HG03108 (cell line): ENCODE measurements around the gene HNRNPCL2.
"Not testable (repeated sequence)": the region's sequence is repeated elsewhere in the genome, so short reads cannot be mapped to it uniquely, and the experiment has no call there.

Source experiments
- ATAC-seq: cut with Tn5 transposase; IDR thresholded peaks from one replicate; pipeline ENCODE4 v1.9.1; 2021; ENCODE audit warnings: moderate library complexity; ENCODE audit not compliant: unreplicated experiment

The HNRNPCL2 gene

GRCh38 chr1:13116754-13117153 lies at the start of gene HNRNPCL2:
HNRNPCL2 (minus strand) TSS chr1:13116854; CDS start chr1:13116400, 454 bp downstream.
- ATAC-seq = not testable (repeated sequence)

DNA sequence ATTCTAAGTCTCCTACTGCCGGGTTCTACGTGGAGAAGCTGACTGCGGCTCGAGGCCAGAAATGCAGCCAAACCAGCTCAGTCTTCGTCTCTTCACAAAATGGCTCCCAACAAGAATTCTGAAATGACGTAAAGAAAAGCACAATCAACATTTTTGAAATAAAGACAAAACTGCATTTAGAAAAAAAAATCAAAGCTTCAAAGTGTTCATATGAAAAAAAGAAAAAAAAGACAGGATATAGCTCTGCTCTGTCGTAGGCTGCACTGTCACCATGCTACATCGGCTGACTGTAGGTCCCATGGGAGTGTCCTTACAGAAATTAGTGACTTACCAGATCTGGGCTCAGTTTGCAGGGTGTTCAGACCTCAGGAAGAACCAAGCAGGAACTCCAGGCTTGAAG lies 48.9 kb upstream of the HNRNPCL2 start, which contains the start of gene HNRNPCL4:
Gene HNRNPCL4 (minus strand): TSS at position 101 of the 400 bp plus-strand sequence. CDS start 164 bp downstream, outside the sequence.
- not testable (repeated sequence) for ATAC-seq

GRCh38 chr1:13155909-13156308 lies 39.3 kb upstream of the HNRNPCL2 start, which contains the start of gene PRAMEF26:
PRAMEF26 (minus strand) TSS chr1:13156009; CDS start chr1:13153095, 2,914 bp downstream.
- not testable (repeated sequence) for ATAC-seq

DNA sequence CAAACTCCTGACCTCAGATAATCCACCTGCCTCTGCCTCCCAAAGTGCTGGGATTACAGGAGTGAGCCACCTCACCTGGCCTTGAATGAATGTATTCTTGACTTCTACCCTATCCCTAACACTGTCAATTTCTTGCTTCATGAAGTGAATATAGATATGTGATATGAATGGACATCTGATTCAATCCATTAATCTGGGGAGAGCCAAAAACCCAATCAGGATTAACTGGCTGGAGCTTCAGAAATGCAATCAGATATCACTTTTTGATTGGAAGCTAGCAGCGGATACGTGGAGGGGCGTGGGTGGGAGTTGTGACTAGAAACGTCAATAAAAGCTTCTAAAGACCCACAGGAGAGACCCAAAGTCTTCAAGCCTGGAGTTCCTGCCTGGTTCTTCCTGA lies 46.2 kb downstream of the HNRNPCL2 start, which contains the start of gene PRAMEF25:
Gene PRAMEF25 (plus strand): TSS at position 301 of the 400 bp plus-strand sequence. CDS start 2,920 bp downstream, outside the sequence.
- ATAC-seq = not testable (repeated sequence)
